ENCODE data around the gene ATP8B4.

The ATP8B4 gene

DNA sequence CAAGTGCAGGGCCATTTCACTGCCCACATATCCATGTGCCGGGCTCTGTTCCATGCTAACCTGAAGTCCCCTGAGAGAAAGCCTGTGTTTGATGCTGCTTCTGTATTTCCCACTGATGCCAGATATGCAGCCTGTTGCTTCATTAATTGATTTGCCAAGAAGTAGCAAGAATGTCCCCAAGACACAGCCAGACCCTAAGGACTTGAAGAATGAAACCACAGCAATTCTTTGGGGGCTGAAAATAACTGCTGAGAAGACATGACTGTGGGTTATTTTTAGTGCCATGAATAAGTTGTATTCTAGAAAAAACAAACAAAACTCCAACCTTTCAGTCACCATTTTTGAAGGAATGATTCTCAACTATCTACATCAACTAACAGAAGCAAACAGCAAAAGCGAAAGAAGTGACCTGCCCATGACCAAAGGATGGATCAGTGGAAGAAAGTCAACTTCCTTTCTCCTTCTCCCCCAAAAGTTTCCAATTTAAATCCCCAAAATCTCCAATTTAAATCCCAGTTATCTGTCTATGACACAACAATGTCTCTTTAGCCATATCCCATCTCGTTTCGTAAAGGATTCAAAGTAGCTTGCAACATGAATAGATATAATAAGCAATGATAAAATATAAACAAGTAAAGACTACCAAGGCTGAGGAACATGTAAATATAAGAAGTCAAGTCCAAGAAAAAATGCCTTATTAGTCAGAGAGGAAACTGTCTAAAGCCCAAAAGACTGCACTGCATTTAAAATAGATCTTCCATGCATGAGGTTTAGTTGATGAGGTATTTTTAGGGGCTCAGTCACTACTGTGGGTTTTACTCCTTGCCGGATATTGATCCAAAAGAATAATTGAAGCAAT is 271.4 kb downstream of the ATP8B4 start:
- TF ChIP-seq, protein P1, sequence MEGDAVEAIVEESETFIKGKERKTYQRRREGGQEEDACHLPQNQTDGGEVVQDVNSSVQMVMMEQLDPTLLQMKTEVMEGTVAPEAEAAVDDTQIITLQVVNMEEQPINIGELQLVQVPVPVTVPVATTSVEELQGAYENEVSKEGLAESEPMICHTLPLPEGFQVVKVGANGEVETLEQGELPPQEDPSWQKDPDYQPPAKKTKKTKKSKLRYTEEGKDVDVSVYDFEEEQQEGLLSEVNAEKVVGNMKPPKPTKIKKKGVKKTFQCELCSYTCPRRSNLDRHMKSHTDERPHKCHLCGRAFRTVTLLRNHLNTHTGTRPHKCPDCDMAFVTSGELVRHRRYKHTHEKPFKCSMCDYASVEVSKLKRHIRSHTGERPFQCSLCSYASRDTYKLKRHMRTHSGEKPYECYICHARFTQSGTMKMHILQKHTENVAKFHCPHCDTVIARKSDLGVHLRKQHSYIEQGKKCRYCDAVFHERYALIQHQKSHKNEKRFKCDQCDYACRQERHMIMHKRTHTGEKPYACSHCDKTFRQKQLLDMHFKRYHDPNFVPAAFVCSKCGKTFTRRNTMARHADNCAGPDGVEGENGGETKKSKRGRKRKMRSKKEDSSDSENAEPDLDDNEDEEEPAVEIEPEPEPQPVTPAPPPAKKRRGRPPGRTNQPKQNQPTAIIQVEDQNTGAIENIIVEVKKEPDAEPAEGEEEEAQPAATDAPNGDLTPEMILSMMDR (IDR thresholded peaks at IDR 0.05) = no peak
- no peak for DNase-seq (ENCODE audit: low spot score)
- no peak overlapping the region for H3K4me3 ChIP-seq
- peak overlapping the region; percentile 64 to 65 for H3K27ac ChIP-seq

DNA sequence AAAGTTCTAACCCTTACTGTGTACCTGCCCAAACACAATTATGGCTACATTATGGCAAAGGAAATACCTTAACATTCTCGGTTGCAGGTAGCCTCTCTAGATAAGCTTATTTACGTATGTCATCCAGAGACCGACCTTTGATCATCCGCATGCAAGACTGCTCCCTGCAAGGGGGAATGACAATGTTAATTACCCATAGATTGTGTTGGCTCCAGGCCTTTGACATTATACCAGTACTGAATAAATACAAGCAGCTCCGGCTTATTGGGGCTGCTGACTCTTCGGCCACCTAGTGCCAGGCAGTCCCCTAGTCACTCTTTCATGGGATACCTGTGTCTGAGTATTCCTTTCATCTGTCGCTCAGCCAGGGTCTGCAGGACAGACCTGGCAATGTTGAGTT is 274.6 kb downstream of the ATP8B4 start:
- Histone ChIP-seq H3K4me3 (no peak overlapping the region), H3K27ac (no peak overlapping the region)

DNA sequence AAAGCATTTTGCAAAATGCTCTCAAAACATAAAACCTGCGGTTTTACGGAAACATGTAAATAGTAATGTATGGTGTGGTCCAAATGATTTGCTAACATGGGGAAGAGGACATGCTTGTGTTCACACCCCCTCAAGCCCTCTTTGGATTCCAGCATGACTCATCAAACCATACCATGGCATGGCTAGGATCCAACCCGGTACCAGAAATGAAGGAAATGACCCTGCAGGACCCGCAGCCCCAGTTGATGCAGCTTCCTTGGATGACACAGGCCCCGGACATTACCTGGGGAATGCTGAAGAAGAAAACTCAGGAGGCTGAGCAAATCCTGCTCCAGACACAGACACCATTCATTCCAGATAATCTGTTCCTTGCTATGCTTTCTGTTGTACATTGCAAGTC is 275.3 kb downstream of the ATP8B4 start:
- TF ChIP-seq, protein P1 (IDR thresholded peaks at IDR 0.05) = no peak
- no peak overlapping the region for H3K4me3 ChIP-seq
- no peak for DNase-seq (ENCODE audit: low spot score)
- H3K27ac ChIP-seq = no peak overlapping the region

More for the DNA sequence above, 274.6 kb downstream of the ATP8B4 start:
- DNase-seq (ENCODE audit: low spot score) = no peak
- TF ChIP-seq, protein P1 (IDR thresholded peaks at IDR 0.05) = no peak

DNA sequence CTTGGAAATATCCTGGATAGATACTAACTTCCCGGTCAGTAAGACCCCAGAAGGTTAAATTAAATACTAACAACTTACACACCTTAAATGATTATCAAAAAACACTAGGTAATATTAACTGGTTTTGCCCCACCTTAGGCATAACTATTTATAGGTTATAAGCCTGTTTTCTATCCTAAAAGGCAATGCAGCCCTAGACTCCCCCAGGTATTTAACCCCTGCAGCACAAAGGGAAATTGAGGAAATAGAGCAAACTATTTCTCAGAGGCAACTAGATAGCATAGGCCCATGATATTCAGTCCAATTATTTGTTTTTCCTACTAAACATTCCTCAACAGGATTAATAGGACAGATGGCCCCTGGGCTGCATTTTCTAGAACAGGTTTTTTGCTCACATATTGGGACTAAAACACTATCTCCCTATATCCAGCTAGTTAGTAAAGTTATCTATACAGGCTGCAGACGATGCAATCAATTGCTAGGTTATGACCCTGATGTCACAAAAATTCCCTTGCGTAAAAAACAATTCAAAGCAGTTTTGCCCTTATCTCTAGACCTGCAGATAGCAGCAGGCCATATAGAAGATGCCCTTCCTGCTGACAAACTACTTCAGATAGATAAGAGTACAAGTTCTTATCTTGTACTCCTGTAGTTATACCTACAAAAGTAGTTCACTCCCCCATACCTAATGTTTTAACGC is 276.9 kb downstream of the ATP8B4 start:
- no peak overlapping the region for H3K4me3 ChIP-seq
- no peak overlapping the region for H3K27ac ChIP-seq
- DNase-seq (ENCODE audit: low spot score) = no peak
- TF ChIP-seq, protein P1 (IDR thresholded peaks at IDR 0.05) = no peak

- H3K27ac ChIP-seq = no peak overlapping the region
- TF ChIP-seq, protein P1 (IDR thresholded peaks at IDR 0.05) = no peak
Measured at GRCh38 chr15:49832511-49832910, 286.5 kb downstream of the ATP8B4 start.

DNA sequence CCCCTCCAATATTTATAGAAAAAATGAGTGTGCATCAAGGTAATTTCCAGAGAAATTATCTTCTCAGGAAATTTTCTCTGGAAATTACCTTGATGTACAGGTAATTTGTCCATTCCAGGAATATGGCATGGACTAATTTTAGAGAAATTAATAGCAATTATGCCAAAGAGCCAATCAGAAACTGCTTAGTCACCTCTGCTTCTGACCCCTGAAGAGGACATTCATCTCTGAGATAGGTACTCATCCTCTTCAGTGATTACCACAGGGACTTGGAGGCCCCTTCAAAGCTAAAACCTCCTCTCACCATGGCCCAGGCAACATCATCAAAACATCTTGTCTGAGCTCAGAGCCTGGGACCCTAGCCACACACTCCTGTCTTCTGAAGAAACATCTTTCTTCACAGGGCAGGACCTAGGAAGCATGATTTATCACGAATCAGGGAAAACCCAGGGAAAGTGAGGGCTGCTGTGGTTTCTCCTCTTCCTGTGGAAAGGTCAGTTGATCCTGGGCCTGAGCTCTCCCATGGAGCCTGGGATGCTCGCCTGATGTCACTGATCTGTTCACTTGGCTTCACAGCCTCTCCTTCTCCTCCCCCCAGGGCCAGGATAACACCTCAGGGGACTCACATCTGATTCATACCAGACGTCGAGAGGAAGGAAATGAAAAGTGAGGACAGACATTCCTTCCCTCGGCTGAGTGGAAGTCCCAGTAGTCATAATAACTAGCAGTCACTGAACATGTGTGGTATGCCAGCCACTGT is 287.6 kb downstream of the ATP8B4 start:
- peak overlapping the region in 1 of 2 donors; percentile 10 for H3K27ac ChIP-seq
- peak; percentile 73 for DNase-seq (ENCODE audit: low spot score)
- TF ChIP-seq, protein P1 (IDR thresholded peaks at IDR 0.05) = no peak
- no peak overlapping the region for H3K4me3 ChIP-seq

More at GRCh38 chr15:49832511-49832910, 286.5 kb downstream of the ATP8B4 start:
- DNase-seq (ENCODE audit: low spot score) = no peak
- H3K4me3 ChIP-seq = no peak overlapping the region

All from coronary artery (tissue), 2 donors.